ENCODE data around the gene RGS17.
"Not testable (repeated sequence)": the region's sequence is repeated elsewhere in the genome, so short reads cannot be mapped to it uniquely, and the experiment has no call there.

RGS17 gene

DNA sequence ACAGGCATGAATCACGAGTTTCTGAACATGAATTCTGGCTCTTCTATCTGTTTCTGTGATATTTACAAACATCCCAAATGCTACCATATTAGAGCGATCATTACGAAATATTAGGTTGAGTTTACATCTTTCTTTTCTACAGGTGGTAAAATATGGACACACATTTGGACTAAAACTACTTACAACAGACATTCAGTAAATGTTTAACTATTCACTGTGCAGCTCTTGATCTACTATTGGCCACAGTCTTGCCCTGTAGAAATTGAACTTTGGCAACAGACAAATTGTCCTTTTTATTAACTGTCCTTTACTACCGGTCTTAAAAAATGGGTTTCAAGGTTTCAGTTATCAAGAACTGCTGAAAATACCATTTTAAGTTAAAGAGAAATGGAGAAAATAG lies 102.1 kb downstream of the RGS17 start:
- DNase-seq: no peak

DNA sequence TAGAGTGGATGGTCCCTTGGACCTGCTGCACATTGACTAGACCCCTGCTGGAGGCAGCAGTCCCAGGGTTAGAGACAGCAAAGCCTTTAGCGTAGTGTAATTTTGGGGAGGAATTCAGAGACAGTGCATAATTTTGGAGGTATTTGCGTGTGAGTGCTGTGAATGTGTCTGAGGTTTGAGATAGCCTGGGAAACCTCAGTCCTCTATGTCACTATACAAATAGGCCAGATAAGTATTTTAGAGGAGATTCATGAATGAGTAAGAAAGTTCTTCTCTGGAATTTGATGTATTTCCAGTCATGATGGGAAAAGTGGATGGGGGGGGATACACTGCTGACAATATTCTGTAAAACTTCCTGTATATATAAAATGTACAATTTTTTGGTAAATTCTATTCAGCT lies 102.8 kb downstream of the RGS17 start:
- no peak for DNase-seq

DNA sequence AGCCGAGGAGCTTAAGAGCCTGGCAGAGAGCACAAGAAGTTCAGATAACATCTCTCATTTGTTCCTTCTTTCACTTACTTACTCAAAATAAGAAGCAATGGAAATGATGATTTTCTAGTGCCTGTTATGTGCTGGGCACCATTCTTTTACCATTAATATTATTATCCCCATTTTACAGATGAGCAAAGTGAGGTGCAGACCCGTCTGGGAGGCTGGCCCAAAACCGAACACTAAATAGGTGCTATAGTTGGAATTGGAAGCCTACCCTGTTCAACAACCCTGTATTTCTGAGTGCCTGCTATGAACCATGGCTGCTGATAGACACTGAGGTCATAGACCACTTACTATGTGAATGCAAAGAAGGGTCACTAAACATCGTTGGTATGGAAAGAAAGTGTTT lies 103.6 kb downstream of the RGS17 start:
- DNase-seq: no peak

DNA sequence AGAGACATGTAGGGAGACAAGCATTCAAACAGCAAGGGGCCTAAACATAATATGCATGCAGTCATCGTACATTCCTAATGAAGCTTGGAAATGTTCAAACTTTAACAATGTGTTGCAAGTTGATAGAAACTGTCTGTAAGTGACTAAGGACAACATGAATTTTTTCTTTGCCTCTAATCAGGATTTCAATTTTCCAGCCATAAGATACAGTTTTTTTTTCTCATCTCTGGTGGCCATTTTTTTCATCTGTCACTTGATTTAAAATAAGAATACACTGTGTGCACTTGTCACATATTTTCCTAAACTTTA lies 106.4 kb downstream of the RGS17 start:
- DNase-seq: no peak

DNA sequence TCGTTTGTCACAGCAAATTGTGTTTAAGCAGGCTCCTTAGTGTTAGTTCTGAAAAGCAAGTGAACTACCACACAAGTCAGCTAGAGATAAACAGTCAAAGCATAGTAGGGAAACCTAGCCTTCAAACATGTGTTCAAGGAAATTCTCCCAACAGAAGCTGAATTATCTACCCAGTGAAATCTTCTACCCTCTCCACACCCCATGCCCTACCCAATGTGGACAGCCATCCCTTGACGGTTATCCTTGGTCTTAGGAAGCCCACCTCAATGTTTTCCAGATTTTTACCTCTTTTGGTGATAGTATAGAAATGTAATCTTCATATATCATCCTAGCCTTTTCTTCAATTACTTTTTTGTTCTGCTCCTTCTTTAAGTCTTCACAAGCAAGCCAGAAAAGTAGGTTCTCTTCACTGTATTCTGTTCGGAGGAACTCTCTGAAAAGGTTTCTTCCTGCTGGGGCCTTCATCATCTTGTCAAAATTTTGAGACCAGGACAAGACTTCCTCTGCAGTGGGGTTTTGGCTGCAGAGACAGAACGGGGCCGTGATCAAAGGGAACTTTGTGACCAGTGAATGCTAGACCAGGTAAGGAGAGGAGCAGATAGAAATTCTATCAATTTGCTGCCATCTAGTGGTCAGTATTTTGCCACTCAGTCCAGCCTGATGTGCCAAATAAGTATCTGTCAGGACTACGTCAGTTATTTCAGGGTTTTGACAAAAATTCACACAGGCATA lies 106.9 kb downstream of the RGS17 start:
- no peak for DNase-seq

DNA sequence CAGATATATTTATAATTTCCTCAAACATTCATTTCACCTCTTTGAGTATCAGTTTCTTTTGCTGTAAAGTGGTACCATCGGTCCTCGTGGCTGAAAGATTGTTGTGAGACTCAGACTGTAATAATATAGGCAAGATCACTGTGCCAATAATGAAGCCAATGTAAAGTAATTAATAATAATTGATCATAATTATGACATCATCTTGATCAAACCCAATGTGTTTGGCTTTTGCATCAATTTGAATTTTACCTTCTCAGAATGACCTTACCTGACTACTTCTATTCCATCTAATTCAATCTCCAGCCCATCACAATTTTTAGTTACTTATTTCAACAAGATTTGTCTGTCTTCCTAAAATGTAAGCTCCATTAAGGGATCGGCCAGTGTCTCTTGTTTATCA lies 112.7 kb downstream of the RGS17 start:
- no peak for DNase-seq

DNA sequence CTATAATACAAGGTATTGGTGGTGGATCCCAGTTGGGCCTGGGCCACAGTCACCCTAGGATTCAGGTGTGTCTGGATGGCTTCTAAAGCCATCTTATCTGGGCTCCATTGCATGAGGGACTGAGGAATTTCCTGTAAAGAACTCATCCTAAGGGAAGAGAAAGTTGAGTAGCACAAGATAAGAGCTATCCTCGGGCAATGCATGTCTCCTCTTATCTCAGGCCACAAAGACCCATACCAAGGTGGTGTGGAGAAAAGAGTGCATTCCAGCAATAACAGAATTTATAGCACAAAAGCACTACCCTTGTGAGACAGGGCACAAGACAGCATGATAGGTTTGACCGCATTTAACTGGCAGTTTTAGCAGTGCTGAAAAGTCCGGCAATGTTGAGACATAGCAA lies 114.2 kb downstream of the RGS17 start:
- no peak for DNase-seq

DNA sequence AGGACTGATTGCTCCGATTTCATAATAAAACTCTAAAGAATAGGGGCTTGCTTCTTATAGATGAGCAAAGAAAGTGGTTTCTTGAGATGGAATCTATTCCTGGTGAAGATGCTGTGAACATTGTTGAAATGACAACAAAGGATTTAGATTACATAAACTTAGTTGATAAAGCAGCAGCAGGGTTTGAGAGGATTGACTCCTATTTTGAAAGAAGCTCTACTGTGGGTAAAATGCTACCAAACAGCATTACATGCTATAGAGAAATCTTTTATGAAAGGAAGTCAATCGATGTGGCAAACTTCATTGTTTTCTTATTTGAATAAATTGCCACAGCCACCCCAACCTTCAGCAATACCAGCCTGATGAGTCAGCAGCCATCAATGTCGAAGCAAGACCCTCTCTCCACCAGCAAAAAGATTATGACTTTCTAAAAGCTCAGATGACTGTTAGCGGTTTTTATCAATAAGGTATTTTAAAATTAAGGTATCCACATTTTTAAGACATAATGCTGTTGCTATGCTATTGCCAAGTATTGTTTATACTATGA lies 115.9 kb downstream of the RGS17 start:
- DNase-seq: no peak

DNA sequence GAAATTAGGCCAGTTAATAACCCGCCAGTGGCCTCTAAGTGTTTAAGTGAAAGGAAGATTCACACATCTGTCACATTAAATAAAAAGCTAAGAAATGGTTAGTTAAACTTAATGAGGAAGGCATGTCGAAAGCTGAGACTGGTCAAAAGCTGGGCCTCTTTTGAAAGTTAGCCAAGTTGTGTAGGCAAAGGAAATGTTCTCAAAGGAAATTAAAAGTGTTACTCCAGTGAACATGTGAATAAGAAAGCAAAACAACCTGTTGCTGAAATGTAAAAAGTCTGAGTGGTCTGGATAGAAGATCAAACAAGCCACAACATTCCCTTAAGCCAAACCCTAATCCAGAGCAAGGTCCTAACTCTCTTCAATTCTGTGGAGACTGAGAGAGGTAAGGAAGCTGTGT lies 117.6 kb downstream of the RGS17 start:
- no peak for DNase-seq

DNA sequence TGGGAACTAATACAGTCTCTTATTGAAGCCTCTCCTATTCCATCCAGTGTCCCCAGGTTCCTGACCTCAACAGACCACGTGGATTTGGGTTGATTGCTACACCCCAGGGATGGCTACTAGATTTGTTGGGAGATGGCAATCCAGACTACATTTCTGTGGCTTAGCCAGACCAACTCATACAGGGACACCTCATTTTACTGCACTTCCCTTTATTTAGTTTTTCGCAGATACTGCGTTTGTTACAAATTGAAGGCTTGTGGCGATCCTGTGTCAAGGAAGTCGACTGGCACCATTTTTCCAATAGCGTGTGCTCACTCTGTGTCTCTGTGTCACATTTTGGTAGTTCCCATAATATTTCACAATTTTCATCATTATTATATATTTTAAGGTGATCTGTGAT lies 118.2 kb downstream of the RGS17 start:
- no peak for DNase-seq

DNA sequence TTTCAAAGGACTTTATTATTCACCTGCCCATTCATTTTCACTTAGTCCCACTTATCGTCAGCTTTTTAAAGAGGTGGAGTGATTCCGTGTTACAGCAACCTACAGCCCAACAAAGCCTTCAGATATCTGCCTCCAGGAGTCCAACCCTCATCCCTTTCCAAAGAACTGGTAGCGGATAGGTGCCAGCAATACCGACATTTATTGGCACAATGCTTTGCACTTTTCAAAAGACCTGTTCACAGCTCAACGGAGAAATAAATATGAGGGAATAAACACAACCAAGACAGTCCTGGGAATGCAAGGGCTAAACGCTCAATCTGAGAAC lies 127.8 kb downstream of the RGS17 start:
- peak; percentile 49 for DNase-seq

DNA sequence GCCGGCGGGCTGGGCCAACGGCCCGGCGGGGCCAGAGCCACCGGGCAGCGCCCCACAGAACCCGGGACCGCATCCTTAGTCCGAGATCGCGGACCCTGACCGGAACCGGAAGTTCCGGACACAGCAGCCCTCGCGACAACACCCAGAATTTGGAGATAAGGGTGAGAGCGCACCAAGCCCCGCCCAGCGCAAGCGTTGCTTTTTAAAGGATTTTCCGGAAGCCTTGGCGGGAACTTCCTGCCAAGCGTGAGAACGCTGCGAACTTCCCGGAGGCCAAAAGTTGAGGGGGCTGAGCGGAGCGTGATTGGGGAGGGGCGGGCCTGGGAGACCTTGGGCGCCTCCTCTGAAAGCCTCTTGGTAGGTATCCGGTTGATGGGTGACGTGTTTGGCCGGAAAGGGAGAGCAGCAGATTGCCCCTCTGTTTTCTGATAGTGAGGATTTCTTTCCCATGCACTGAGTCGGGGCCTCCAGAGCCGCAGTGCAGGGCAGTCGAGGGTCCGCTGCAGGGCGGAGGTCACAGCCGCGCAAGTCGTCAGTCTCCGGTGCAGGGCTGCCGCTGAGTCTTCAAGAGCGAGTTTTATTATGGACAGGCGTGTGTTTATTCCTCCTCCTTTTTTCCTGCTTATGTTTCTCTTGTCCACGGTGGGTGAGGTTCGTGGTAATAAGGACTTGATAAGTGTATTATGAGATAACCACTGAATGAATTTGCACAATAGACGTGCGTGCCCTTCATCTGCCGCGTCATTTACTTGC lies 128.3 kb downstream of the RGS17 start, which contains the start of gene MTRF1L:
Gene MTRF1L (minus strand): TSS at position 97 of the 753 bp plus-strand sequence. CDS start 24 bp downstream, at position 73.
- DNase-seq: peak; percentile 96

DNA sequence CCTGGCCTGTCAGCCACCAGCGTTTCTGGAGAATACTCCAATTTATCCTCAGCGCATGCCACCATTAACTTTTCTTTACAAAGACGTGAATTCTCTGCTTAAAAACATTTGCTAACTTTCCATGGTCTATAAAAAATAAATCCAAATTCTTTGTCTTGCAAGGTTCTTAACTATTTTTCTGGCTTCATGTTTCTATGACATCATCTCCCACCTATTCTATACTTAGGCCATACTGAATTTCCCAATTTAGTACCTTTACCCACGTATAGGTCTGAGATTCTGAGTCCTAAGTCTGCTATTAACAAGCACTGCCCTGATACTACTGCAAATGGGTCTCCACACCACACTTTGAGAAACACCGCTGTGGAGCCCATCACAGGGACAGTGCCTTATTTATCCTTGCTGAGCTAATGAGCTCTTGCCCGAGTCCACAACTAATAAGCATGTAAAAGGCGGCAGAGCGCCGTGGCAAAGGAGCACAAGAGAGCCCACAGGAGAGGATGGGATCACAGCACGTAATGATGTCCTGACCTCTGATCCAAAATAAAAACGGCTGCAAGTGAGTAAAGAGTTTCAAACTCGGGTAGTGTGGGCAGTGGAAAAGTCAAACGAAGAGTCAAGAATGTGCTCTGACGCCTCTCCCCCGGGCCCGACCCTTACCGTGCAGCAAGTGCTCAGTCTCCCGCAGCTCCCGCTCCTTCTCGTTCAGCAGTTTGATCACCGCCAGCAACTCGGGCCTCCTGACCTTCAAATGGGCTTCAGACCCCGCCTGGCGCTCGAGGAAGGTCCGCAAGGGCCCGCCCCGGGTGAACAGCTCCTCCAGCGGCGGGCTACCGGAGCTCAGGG lies 129.1 kb downstream of the RGS17 start:
- DNase-seq: no peak

DNA sequence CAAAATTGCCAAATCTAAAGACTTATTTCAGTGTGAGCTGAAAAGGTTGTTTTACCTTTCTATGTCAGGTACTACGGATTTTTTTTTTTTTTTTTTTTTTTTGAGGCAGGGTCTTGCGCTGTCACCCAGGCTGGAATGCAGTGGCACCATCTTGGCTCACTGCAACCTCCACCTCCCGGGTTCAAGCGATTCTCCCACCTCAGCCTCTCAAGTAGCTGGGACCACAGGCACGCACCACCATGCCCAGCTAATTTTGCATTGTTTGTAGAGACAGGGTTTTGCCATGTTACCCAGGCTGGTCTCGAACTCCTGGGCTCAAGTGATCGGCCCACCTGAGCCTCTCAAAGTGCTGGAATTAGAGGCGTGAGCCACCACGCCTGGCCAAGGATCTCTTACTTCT lies 130.3 kb downstream of the RGS17 start:
- not testable (repeated sequence) for DNase-seq

DNA sequence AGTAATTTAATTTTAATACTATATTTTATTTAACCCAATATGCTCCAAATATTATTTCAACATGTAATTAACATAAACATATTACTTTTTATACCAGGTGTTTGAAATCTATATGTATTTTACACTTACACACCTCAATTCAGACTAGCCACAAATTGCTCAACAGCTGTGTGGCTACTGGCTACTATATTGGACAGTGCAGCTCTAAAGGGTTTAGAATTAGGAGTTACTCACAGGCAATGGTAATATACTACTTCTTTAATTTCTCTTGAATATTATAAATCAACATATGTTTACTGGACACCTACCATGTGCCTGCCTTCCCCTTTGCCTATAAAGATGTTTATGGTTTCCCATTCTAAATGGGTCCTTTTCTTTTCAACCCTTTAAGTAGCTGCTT lies 130.8 kb downstream of the RGS17 start:
- DNase-seq: no peak

DNA sequence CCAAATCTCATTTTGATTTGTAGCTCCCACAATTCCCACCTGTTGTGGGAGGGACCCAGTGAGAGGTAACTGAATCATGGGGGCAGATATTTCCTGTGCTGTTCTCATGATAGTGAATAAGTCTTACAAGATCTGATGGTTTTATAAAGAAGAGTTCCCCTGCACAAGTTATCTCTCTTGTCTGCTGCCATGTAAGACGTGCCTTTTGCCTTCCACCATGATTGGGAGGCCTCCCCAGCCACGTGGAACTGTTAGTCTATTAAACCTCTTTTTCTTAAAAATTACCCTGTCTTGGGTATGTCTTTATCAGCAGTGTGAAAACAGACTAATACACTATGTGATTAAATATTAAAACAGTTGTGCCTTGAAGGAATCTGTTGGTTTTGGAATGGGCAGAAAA lies 131.5 kb downstream of the RGS17 start:
- not testable (repeated sequence) for DNase-seq

DNA sequence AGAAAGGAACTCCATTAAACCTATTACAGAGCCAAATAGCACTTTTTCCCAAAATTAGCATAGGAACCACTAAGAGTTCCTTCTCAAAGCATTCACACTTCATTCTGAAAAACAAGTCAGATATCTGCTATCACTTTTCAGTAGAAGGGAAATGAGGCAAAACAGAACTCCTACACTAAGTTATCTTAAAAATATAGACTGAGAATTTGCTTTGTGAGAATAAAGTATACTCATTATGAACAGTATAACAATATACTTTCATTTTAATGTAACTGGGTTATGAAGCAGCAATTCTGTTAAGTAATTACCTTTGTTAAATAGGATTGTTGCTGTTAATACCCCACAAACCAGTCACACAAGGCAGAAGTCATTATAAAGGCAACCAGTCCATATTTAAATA lies 137.2 kb downstream of the RGS17 start:
- no peak for DNase-seq

DNA sequence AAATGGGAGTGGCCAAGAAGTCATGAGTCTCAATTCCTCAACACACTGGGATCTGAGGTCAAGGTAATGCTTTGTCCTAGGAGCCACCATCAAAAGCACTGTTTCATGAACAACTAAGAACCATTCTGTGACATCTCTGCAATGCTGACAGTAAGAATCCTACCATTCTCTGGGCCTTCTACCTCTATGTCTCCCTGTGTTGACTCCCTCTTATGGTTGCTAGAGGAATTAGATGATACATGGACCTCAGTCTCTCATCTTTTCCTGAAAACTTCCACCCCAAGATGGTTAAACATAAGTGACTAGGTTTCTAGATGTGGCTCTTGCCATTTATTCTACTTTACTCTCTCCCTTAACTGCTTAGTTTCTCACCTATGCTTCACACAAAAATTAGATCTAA lies 137.7 kb downstream of the RGS17 start:
- DNase-seq: no peak

DNA sequence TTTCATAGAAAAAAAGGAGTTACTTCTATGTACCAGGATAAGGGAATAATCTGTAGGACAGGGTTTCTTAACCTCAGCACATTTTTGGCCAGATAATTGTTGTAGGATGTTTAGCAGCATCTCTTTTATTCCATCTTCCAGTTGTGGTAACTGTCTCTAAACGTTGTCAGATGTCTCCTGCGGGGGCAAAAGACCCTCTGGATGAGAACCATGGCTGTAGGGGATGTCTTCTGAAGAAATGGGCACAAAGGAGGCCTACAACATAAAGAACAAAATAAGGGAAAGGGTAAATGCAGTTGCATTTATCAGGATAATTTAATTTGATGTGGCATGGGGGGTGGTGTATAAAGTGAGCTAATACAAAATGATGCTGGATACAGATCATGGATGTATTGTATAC lies 144.1 kb downstream of the RGS17 start:
- no peak for DNase-seq

DNA sequence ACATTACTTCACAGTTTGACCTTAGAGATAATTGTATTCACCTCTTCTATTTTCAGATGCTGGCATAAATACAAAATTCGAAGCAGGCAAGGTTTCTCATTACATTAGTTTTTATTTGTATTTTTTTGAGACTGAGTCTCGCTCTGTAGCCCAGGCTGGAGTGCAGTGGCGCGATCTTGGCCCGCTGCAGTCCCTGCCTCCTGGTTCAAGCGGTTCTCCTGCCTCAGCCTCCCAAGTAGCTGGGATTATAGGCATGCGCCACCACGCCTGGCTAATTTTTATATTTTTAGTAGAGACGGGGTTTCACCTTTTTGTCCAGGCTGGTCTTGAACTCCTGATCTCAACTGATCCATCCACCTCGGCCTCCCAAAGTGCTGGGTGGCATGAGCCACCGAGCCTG lies 145.8 kb downstream of the RGS17 start:
- not testable (repeated sequence) for DNase-seq

DNA sequence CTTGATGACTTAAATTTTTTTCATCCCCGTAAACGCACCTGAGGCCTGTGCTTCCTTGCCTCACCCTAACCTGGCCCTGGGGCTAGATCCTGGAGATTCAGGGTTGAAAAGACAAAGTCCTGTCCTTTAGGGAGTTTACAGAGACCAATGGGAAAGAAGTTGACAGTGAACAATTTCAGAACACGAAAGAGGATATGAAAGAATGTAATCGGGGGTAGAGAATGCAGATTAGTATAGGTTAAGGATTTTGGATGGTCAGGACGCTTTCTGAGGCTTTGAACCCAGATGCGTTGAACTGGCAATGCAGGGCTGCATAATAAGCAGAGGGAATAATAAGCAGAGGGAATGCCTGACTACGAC lies 146.6 kb downstream of the RGS17 start:
- peak; percentile 23 for DNase-seq

DNA sequence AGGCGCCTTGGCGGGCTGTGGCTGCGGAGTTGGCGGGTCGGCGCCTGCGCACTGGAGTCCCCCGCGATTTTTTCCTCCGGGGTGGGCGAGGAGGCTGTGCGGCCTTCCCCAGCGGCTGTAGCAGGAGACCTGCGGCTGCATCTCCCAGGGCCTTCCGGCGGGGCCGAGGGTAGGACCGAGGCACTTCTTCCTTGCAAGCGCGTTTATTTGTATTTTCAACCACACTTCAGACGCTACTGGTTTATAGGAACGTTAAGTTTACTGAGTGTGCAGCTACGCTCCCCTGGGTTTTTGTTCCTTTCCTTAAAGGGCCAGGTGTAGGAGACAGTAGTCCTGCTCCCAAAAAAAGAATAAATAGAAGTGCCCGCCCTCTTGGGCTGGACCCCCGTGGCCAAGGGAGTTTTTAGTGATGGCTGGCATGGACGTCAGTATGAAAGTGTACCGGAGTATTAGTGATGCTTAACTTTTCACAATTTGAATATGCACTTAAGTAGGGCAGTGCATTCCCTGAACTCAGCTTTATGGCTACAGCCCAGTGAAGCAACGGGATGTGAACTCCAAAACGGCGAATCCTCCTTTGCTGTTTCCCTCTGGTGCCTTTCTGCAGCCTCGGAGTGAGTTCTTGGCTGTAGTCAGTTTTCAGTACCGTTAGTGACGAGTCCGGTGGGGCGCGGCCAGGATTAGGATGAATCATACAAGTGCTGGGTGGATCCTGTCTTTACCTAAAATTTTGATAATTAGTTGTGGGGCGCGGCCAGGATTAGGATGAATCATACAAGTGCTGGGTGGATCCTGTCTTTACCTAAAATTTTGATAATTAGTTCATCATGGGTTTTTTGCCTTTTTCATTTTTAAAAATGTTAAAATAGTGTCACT lies 147.2 kb downstream of the RGS17 start:
- DNase-seq: peak; percentile 94
